Thoracic aorta (tissue), 2 donors: ENCODE results near the gene UBR2. TPM values are rescaled to one million over a fixed set of nuclear protein-coding genes. Genes with fewer than 3 reads are reported as not detected.
"Not testable (repeated sequence)": the region's sequence is repeated elsewhere in the genome, so short reads cannot be mapped to it uniquely, and the experiment has no call there.

Source experiments
- ATAC-seq: fragments of 150-250 bp; one replicate; pipeline ENCODE4 v1.8.0; 2017; ENCODE audit warnings: low read depth; ENCODE audit not compliant: insufficient number of reproducible peaks, low FRiP score
- DNase-seq: peaks from one replicate; pipeline ENCODE4 v3.0.0-alpha.2; 2020; ENCODE audit warnings: low spot score
- H3K27ac ChIP-seq, 2 donors: fragments of 200-600 bp; sonication (generic); 1 replicate in 1 of 2; 2 replicates in 1 of 2; pipeline ENCODE4 v1.5.1; 2016; ENCODE audit warnings: mild to moderate bottlenecking in 2 of 2, moderate library complexity in 2 of 2
- H3K27me3 ChIP-seq: fragments of 200-600 bp; sonication (generic); replicated peaks from 2 replicates; pipeline ENCODE4 v1.6.0; 2016; ENCODE audit warnings: mild to moderate bottlenecking; ENCODE audit not compliant: insufficient read depth
- H3K36me3 ChIP-seq: fragments of 200-600 bp; sonication (generic); one replicate; pipeline ENCODE4 v1.5.1; 2016
- H3K4me1 ChIP-seq, 2 donors: fragments of 200-600 bp; sonication (generic); 1 replicate in 1 of 2; 2 replicates in 1 of 2; pipeline versions ENCODE4 v1.5.1 to v1.6.0; 2016; ENCODE audit warnings: low read depth in 2 of 2, mild to moderate bottlenecking in 1 of 2; ENCODE audit not compliant: control insufficient read depth in 1 of 2
- H3K4me3 ChIP-seq: fragments of 200-600 bp; sonication (generic); 2 replicates; pipeline ENCODE4 v1.5.1; 2016; ENCODE audit warnings: mild to moderate bottlenecking
- H3K9me3 ChIP-seq: fragments of 200-600 bp; sonication (generic); 2 replicates; pipeline ENCODE4 v1.5.1; 2016
- CTCF ChIP-seq: fragments of 200-600 bp; sonication (generic); IDR thresholded peaks from one replicate; pipeline ENCODE4 v1.5.1; 2019; ENCODE audit warnings: antibody characterized with exemption
- total RNA-seq, 2 donors: library from RNA; depleted of rRNA; stranded (reverse); fragments of >200 nt; gene quantifications; one replicate each; pipeline versions ENCODE4 v1.1.0 to v1.2.3, GENCODE V29; 2016

UBR2 gene
- total RNA-seq, 2 donors from 2014 or later: 25.9 to 38.7 TPM

GRCh38 chr6:42564506-42564825 lies 637 bp downstream of the UBR2 start:
- H3K9me3 ChIP-seq: no peaks in the 10 kb centered on the region
- H3K27me3 ChIP-seq: no peaks in the 10 kb centered on the region
- no peaks in the 10 kb centered on the region for H3K36me3 ChIP-seq
- ATAC-seq (peak; percentile 39), DNase-seq (no peak)
- H3K4me1 ChIP-seq: peaks cover 20 to 31% of the 10 kb centered on the region in 2 donors
- H3K27ac ChIP-seq: peak overlapping the region; percentile 97 to 99
- H3K4me3 ChIP-seq: peak overlapping the region; percentile 97
- no peak for TF ChIP-seq CTCF

- peak overlapping the region; percentile 97 for H3K4me3 ChIP-seq
- H3K9me3 ChIP-seq: no peaks in the 10 kb centered on the region
- ATAC-seq (no peak), DNase-seq (no peak)
- no peaks in the 10 kb centered on the region for H3K36me3 ChIP-seq
- peaks cover 29 to 39% of the 10 kb centered on the region in 2 donors for H3K4me1 ChIP-seq
- H3K27me3 ChIP-seq: no peaks in the 10 kb centered on the region
- peak overlapping the region in 1 of 2 donors; percentile 99 for H3K27ac ChIP-seq
- no peak for TF ChIP-seq CTCF
These were observed 2.2 kb downstream of the UBR2 start for GRCh38 chr6:42565823-42566613.

GRCh38 chr6:42566614-42567208 lies 2.9 kb downstream of the UBR2 start:
- H3K9me3 ChIP-seq: no peaks in the 10 kb centered on the region
- no peak overlapping the region for H3K4me3 ChIP-seq
- ATAC-seq (no peak), DNase-seq (no peak)
- peaks cover 29 to 42% of the 10 kb centered on the region in 2 donors for H3K4me1 ChIP-seq
- H3K27me3 ChIP-seq: no peaks in the 10 kb centered on the region
- H3K27ac ChIP-seq: no peak overlapping the region
- no peaks in the 10 kb centered on the region for H3K36me3 ChIP-seq
- no peak for TF ChIP-seq CTCF

- not testable (repeated sequence) for H3K9me3 ChIP-seq, ATAC-seq, DNase-seq, H3K36me3 ChIP-seq, H3K27me3 ChIP-seq, H3K27ac ChIP-seq, H3K4me3 ChIP-seq
- H3K4me1 ChIP-seq: peaks cover 29 to 46% of the 10 kb centered on the region in 2 donors
These were observed 3.4 kb downstream of the UBR2 start for GRCh38 chr6:42567237-42567636.

- H3K27ac ChIP-seq: peak overlapping the region in 1 of 2 donors; percentile 49
These were observed 5.5 kb downstream of the UBR2 start for GRCh38 chr6:42569102-42570028.

More at GRCh38 chr6:42569102-42570028, 5.5 kb downstream of the UBR2 start:
- Histone ChIP-seq H3K27me3 (no peaks in the 10 kb centered on the region), H3K4me3 (no peak overlapping the region), H3K9me3 (no peaks in the 10 kb centered on the region), H3K36me3 (no peaks in the 10 kb centered on the region), H3K4me1 (peaks cover 29 to 52% of the 10 kb centered on the region in 2 donors)
- no peak for TF ChIP-seq CTCF
- DNase-seq: no peak
- no peak for ATAC-seq
